HG02798 (cell line): ENCODE results near the gene OR4F15.
"Not testable (repeated sequence)": the region's sequence is repeated elsewhere in the genome, so short reads cannot be mapped to it uniquely, and the experiment has no call there.

Experiments
- ATAC-seq: cut with Tn5 transposase; IDR thresholded peaks from one replicate; pipeline ENCODE4 v1.9.1; 2021; ENCODE audit warnings: mild to moderate bottlenecking; ENCODE audit not compliant: unreplicated experiment, poor library complexity

The OR4F15 gene

GRCh38 chr15:101811902-101812301, at the start of gene OR4F15:
TSS of gene OR4F15 (plus strand) at chr15:101812202. CDS start at chr15:101818187, 5,985 bp downstream.
- no peak for ATAC-seq

- ATAC-seq, result not testable (repeated sequence)
These were observed 47.2 kb upstream of the OR4F15 start for GRCh38 chr15:101764669-101765339.

GRCh38 chr15:101765340-101765671, 46.7 kb upstream of the OR4F15 start:
- not testable (repeated sequence) for ATAC-seq

- ATAC-seq, result no peak
These were observed 46.1 kb upstream of the OR4F15 start for GRCh38 chr15:101765772-101766456.

GRCh38 chr15:101767083-101767640, 44.8 kb upstream of the OR4F15 start:
- ATAC-seq, result not testable (repeated sequence)

GRCh38 chr15:101772921-101773320, 39.1 kb upstream of the OR4F15 start:
- ATAC-seq, result no peak

GRCh38 chr15:101773496-101774100, 38.4 kb upstream of the OR4F15 start:
- ATAC-seq, result no peak

GRCh38 chr15:101775136-101775535, 36.9 kb upstream of the OR4F15 start:
- ATAC-seq, result no peak

GRCh38 chr15:101778576-101778975, 33.4 kb upstream of the OR4F15 start:
- ATAC-seq, result not testable (repeated sequence)

- not testable (repeated sequence) for ATAC-seq
These were observed 31.8 kb upstream of the OR4F15 start for GRCh38 chr15:101780225-101780624.

- no peak for ATAC-seq
These were observed 30.1 kb upstream of the OR4F15 start for GRCh38 chr15:101781928-101782327.

GRCh38 chr15:101784644-101785043, 27.4 kb upstream of the OR4F15 start:
- ATAC-seq, result no peak

GRCh38 chr15:101786422-101786821, 25.6 kb upstream of the OR4F15 start:
- not testable (repeated sequence) for ATAC-seq

- ATAC-seq, result not testable (repeated sequence)
These were observed 24.0 kb upstream of the OR4F15 start for GRCh38 chr15:101788001-101788400.

- ATAC-seq, result not testable (repeated sequence)
These were observed 23.3 kb upstream of the OR4F15 start for GRCh38 chr15:101788503-101789269.

- not testable (repeated sequence) for ATAC-seq
These were observed 21.3 kb upstream of the OR4F15 start for GRCh38 chr15:101790748-101791147.

- not testable (repeated sequence) for ATAC-seq
These were observed 18.0 kb upstream of the OR4F15 start for GRCh38 chr15:101793981-101794380.

- no peak for ATAC-seq
These were observed 16.5 kb upstream of the OR4F15 start for GRCh38 chr15:101795455-101795854.

GRCh38 chr15:101799665-101800064, 12.3 kb upstream of the OR4F15 start:
- ATAC-seq, result no peak

GRCh38 chr15:101801048-101801447, 11.0 kb upstream of the OR4F15 start:
- no peak for ATAC-seq
